Activated T-cell treated with anti-CD3 and anti-CD28 coated beads for 4 hours (primary cell): Measurements from ENCODE around the gene PRCD.

ENCODE experiments used
- DNase-seq: peaks from one replicate; pipeline ENCODE4 v3.0.0-alpha.2; 2020

The PRCD gene

GRCh38 chr17:76542566-76542971 is 2.7 kb downstream of the PRCD start:
- DNase-seq, result no peak

- no peak for DNase-seq
Observed at GRCh38 chr17:76542984-76543383, 3.1 kb downstream of the PRCD start.

DNA sequence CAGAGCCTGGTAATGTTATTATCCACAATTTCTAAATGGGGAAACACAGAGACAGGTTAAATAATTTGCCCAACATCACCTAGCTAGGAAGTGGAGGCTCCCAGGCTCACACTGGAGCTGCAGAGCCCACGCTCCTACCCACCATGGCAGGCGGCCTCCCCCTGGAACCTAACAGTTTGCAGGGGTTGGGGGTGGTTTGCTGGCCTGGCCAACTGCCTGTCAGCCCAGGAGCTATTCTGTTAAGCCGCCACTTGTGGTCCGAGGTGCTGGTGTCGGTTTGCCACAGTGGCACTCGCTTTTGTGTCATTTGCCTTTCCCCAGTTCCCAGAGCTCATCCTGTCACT is 3.6 kb downstream of the PRCD start:
- no peak for DNase-seq

GRCh38 chr17:76543826-76544545 is 4.1 kb downstream of the PRCD start:
- no peak for DNase-seq

GRCh38 chr17:76544546-76545365 is 4.9 kb downstream of the PRCD start:
- DNase-seq, result no peak

DNA sequence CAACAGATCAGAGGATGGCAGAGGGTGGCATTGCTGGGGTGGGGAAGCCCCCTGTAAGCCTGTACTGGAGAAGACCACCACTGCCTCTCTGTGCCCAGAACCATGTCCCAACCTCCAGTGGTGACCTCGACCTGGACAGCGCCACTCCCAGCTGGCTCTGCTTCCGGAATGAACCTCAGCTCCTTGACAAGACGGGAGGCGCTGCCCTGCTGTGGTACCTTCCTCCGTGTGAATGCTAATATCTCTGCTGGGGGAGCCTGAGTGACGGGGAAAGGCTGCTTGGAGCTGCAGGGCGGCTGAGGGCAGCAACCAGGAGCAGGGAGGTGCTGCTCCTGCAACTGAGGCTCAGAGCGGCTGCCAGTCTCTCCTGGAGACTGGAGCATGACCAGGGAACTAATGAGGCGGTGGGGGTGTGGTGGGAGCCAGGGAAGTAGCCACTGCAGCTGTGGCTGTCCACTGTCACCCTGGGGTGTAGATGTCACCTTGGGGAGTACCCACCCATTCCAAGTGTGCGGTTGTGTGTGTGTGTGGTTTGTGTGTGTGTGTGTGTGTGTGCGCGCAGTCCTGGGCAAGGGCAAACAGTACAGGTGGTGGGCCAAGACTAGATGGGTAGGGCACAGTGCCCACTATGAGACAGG is 6.2 kb downstream of the PRCD start:
- DNase-seq, result no peak

DNA sequence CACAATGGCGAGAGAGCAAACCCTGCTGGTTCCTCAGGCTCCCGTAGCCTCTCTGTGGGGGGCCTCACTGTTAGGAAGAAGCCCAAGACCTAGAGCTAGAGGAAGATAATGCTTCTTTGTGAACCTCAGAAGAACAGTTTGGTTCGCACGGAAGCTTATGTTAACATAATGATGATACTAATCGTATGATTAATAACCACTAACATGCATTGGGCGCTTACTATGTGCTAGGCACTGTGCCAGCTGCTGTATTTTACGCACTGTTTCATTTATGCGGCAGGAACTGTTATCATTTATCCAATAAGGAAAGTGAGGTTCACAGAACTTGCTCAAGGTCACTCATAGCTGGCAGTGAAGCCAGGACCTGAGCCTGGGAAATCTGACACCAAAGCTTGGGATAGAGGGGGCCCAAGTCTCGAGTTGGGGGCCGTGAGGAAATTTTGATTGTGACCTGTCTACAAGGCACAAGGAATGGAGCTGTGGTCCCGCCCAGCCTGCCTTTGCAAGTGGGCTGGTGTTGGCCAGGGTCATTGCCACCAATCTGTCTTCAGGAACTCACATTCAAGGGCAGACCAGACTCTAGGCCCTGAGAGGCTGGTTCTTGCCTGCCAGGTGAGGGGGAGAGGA is 6.8 kb downstream of the PRCD start:
- DNase-seq, result no peak

GRCh38 chr17:76547183-76547641 is 7.4 kb downstream of the PRCD start:
- peak; percentile 51 for DNase-seq

- no peak for DNase-seq
Observed at GRCh38 chr17:76547642-76548202, 7.9 kb downstream of the PRCD start.

GRCh38 chr17:76548378-76549214 is 8.8 kb downstream of the PRCD start:
- DNase-seq, result no peak

- DNase-seq, result no peak
Observed at GRCh38 chr17:76549215-76549518, 9.3 kb downstream of the PRCD start.

DNA sequence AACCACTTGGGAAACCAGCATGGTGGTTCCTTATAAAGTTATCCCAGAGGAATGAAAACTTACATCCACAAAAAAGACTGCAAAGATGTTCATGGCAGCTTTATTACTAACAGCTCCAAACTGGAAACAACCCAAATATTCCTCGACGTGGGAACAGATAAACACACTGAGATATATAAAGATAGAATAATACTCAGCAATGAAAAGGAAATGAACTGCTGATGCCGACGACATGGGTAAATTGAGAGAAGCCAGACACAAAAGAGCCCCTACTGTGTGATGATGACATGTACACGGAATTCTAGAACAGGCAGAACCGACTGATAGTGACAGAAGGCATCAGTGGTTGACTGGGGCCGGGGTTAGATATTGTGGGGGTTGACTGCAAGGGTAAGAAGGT is 9.7 kb downstream of the PRCD start:
- DNase-seq, result no peak

- DNase-seq, result no peak
Observed at GRCh38 chr17:76550712-76551615, 11.1 kb downstream of the PRCD start.

- DNase-seq, result no peak
Observed at GRCh38 chr17:76551685-76552084, 11.8 kb downstream of the PRCD start.

GRCh38 chr17:76553178-76553908 is 13.5 kb downstream of the PRCD start:
- DNase-seq, result no peak

DNA sequence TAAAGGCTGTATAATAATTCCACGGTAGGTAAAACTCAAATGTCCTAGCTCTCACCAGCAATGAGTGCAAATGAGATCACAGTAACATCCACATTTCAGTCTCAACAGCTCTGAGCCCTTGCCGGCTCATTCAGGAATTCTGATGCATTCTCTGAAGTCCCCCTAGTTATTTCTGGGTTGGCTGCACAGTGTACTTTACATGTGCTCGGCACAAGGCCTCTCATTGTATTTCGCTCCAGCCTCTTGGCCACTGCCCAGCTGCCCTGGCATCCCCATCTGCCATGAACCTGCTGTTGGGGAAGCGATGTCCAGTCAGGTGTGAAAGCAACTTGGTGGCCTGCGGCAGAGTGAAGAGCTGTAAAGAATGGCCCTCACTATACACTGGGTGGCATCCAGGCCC is 14.3 kb downstream of the PRCD start:
- DNase-seq, result no peak

GRCh38 chr17:76556765-76557367 is 17.0 kb downstream of the PRCD start:
- DNase-seq, result no peak

- DNase-seq, result peak; percentile 92
Observed at GRCh38 chr17:76557368-76558197, 17.7 kb downstream of the PRCD start.
